HG03039 (cell line): Measurements from ENCODE around the gene ZBTB1.
"Not testable (repeated sequence)": the region's sequence is repeated elsewhere in the genome, so short reads cannot be mapped to it uniquely, and the experiment has no call there.

ENCODE experiments used
- ATAC-seq: cut with Tn5 transposase; IDR thresholded peaks from one replicate; pipeline ENCODE4 v1.9.1; 2021; ENCODE audit warnings: mild to moderate bottlenecking, moderate library complexity; ENCODE audit not compliant: unreplicated experiment

Gene ZBTB1

DNA sequence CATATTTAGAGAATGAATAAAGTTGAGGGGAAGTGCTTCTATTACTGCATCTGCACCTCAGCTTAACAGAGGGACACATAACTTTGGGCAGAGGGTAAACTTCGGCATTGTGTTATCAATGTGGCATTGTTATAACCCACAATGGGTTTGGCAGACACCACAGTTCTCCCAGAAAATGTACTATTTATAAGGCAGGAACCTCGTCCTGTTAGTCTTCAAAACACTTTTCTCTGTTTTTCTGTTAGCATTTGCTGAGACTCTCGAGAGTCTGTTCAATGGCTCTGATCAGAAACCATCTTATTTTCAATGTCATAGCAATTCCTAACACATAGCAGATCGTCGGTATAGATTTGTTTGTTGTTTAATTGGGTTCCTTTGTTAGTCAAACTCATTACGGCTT is 59.1 kb downstream of the ZBTB1 start:
- no peak for ATAC-seq

DNA sequence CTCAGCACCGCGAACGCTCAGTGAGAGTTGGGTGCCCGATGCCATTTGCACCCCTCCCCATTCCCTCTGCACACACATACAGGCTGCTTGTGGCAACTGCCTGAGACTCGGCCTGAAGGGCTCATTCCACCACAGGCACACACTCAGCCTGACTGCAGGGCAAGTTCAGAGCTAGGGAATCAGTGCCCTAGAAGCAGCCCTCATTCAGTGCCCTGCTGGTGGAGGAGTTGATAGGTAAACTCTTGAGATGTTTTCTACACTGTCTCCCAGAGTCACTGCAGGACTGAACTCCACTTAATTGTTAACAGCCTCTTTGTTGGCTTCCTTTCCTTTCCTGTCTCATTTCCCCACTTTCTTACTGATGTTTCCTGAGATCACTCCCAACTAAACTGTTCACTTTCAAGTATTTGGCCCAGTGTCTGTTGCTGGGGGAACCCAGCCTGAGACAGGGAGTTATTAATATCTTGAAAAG is 62.1 kb downstream of the ZBTB1 start:
- no peak for ATAC-seq

- no peak for ATAC-seq
Observed at GRCh38 chr14:64569138-64569631, 64.6 kb downstream of the ZBTB1 start.

DNA sequence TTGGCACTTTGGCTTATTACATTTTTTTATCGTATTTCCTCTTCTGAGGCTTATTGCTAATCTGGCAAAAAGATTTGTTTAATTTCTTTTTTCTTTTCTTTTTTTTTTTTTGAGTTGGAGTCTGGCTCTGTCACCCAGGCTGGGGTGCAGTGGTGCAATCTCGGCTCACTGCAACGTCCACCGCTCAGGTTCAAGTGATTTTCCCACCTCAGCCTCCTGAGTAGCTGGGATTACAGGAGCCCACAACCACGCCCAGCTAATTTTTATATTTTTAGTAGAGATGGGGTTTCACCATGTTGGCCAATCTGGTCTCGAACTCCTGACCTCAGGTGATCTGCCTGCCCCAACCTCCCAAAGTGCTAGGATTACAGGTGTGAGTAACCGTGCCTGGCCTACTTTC is 65.1 kb downstream of the ZBTB1 start:
- ATAC-seq, result not testable (repeated sequence)

DNA sequence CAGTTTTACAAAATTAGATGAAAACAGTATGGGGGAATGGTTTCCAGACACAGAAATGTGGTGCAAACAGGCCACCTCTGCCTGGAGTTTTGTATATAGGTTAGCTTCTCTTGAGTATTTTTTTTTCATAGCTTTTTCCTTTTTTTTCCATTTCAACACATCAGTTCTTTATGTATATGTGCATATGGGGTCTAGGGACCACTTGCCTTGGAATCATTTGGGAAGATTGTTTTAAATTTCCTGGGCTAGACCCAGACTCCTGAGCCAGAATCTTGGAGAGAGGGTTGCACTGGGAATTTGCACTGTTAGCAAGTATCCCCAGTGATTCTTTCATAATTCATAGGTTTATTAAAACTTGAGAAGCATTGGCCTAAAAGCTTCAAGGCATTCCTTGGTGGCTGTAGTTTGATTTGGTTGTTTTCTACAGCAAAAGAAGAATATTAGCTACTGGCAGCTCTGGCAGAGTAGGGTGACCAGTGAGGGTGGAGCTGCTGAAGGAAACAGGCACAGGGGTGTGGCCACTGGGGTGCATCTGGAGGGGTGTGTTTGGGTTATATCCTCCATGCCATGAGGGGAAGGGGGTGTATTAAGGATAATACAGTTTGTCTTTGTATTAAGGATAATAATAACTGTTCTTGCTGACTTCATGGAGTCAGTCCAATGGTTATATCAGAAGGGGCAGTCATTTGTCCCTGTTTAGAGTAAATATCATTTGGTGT is 68.0 kb downstream of the ZBTB1 start:
- ATAC-seq, result no peak

DNA sequence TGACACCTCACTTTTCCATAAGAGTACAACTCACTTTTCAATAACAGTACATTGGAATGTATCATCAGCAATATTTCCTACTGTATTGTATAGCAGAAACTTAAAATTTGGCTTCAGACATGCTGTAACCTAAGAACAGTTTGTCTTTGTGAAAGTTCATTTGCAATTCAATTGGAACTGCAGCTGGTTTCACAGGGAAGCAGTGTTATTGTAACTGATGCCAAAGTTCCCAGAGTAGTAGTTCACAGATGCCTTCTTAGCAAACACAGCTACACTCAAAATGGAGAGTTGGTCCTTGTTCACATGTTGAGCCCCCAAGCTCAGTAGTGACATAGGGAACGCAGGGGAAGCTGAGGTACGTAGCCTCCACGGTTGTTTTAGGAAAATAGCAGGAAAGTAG is 68.5 kb downstream of the ZBTB1 start:
- ATAC-seq, result no peak
